Loucy (cell line): ENCODE data around the gene PCDHGC5.

ENCODE experiments used
- EZH2phosphoT487 ChIP-seq: fragments of 200-600 bp; IDR thresholded peaks from 2 replicates; pipeline ENCODE4 v1.6.1; 2018; ENCODE audit warnings: antibody characterized with exemption, mild to moderate bottlenecking, moderate library complexity, borderline replicate concordance
- TF ChIP-seq, protein P1 (sequence below): fragments of 200-600 bp; sonication (generic); conservative IDR thresholded peaks from 2 replicates; pipeline ENCODE4 v1.5.1; 2014; ENCODE audit warnings: mild to moderate bottlenecking, antibody characterized with exemption, low read length

- no peak for TF ChIP-seq EZH2phosphoT487
- TF ChIP-seq, protein P1, sequence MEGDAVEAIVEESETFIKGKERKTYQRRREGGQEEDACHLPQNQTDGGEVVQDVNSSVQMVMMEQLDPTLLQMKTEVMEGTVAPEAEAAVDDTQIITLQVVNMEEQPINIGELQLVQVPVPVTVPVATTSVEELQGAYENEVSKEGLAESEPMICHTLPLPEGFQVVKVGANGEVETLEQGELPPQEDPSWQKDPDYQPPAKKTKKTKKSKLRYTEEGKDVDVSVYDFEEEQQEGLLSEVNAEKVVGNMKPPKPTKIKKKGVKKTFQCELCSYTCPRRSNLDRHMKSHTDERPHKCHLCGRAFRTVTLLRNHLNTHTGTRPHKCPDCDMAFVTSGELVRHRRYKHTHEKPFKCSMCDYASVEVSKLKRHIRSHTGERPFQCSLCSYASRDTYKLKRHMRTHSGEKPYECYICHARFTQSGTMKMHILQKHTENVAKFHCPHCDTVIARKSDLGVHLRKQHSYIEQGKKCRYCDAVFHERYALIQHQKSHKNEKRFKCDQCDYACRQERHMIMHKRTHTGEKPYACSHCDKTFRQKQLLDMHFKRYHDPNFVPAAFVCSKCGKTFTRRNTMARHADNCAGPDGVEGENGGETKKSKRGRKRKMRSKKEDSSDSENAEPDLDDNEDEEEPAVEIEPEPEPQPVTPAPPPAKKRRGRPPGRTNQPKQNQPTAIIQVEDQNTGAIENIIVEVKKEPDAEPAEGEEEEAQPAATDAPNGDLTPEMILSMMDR = peak; percentile 84
Observed at GRCh38 chr5:141512390-141512910, 23.6 kb downstream of the PCDHGC5 start.
